Lower lobe of right lung (tissue), 2 donors: ENCODE results near the gene CCDC33. TPM values are rescaled to one million over a fixed set of nuclear protein-coding genes. Genes with fewer than 3 reads are reported as not detected.

Experiments
- ATAC-seq, 2 donors: fragments of 200-7000 bp; cut with Tn5 transposase; one replicate each; pipeline ENCODE4 v1.9.1; 2020 to 2022; ENCODE audit warnings: mild to moderate bottlenecking in 2 of 2, moderate library complexity in 2 of 2
- DNase-seq: peaks from one replicate; pipeline ENCODE4 v3.0.0-alpha.2; 2020
- H3K27ac ChIP-seq: fragments of 200-600 bp; one replicate; pipeline ENCODE4 v1.8.0; 2022
- H3K27me3 ChIP-seq: fragments of 200-600 bp; one replicate; pipeline ENCODE4 v1.8.0; 2022; ENCODE audit warnings: low read depth
- H3K36me3 ChIP-seq: fragments of 200-600 bp; one replicate; pipeline ENCODE4 v1.8.0; 2022; ENCODE audit warnings: mild to moderate bottlenecking
- H3K4me1 ChIP-seq: fragments of 200-600 bp; one replicate; pipeline ENCODE4 v1.8.0; 2022
- H3K4me3 ChIP-seq: fragments of 200-600 bp; one replicate; pipeline ENCODE4 v1.8.0; 2022; ENCODE audit warnings: mild to moderate bottlenecking
- H3K9me3 ChIP-seq: fragments of 200-600 bp; one replicate; pipeline ENCODE4 v1.8.0; 2022
- CTCF ChIP-seq: fragments of 200-600 bp; IDR thresholded peaks from one replicate; pipeline ENCODE4 v1.8.0; 2022; ENCODE audit warnings: antibody characterized with exemption, mild to moderate bottlenecking
- intact Hi-C: fragments of 100-400 bp; cut with DNase I; formaldehyde crosslinking; loops from one replicate; pipeline ENCODE4 v1.11.0; 2022
- total RNA-seq: library from RNA; stranded (reverse); fragmentation: NEBNext Ultra II Directional; extraction: Animal tissue kit (Norgen Biotek cat#: 25700); gene quantifications from one replicate; pipeline ENCODE4 v1.2.1, GENCODE V29; 2021
- donor health status: DM: no; HTN: yes; CAD: no; lungs with severe emphysema.

CCDC33 gene
- total RNA-seq, 1 donor from 2014 or later: 5.9 TPM

- intact Hi-C loops: no loop called here
Measured at GRCh38 chr15:74205582-74205947, 30.6 kb upstream of the CCDC33 start.

DNA sequence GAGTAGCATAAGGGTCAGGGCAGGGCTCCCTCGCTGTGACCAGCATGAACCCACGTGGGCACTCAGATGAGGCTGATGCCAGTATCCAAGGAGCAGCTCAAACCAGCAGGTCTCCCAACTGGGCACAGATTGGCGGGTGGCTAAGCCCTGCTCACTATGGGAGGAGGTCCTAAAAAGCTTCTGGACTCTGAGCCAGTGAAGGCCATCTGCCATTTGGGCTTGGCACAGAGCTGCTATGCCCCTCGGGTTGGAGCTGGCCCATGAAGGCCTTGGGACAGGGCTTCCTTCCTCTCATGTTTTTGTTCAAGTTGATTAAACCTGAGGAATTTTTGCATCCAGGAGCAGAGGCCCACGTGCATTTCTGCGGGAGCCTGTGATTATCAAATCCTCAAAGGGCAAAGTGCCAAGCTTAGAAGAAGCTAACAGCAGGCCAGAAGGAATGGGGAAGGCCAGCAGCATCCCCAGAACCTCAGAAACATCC lies 29.3 kb upstream of the CCDC33 start:
- Histone ChIP-seq H3K27ac (no peak overlapping the region), H3K36me3 (no peaks in the 10 kb centered on the region), H3K4me1 (no peaks in the 10 kb centered on the region), H3K27me3 (no peaks in the 10 kb centered on the region), H3K4me3 (no peak overlapping the region), H3K9me3 (no peaks in the 10 kb centered on the region)
- DNase-seq (no peak), ATAC-seq (no peak)
- TF ChIP-seq CTCF: no peak
- intact Hi-C loops: no loop called here

More at GRCh38 chr15:74205582-74205947, 30.6 kb upstream of the CCDC33 start:
- H3K27ac ChIP-seq: no peak overlapping the region
- no peak overlapping the region for H3K4me3 ChIP-seq
- H3K27me3 ChIP-seq: no peaks in the 10 kb centered on the region
- no peaks in the 10 kb centered on the region for H3K4me1 ChIP-seq
- DNase-seq (no peak), ATAC-seq (no peak)
- no peaks in the 10 kb centered on the region for H3K9me3 ChIP-seq
- no peaks in the 10 kb centered on the region for H3K36me3 ChIP-seq
- no peak for TF ChIP-seq CTCF

DNA sequence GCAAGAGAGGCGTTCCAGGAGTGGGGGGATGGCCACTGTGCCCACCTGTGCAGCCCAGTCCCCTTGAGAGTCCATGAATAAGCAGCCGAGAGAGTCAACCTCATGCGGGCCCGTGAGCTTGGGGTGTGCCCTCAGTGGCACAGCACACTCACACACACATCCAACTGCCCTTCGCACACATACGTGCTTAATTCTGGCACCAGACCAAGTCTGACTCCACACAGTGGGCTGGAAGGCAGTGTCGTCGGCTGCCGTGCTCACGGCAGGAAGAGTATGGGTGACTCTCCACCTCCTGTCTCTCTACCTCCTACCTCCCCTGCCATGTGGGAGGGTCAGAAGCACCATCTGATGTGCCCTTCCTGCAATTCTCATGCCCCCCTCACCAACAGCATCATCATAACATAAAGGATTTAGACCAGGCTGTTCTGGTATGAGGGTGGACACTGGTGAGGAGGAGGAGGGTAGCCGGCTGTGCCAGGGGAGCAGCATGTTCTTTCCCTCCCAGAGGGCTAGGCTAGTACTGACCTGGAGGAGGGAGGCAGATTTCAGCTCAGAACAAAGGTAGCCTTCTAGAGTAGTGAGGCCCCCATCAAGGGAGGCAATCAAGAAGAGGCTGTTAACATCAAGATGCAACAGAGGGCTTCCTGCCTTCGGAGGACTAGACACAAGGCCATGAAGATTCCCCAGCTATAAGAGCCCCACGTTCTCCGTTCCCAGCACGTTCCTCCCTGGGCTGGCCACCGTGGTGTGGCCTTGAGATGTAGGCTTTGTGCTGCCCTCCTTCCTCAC lies 28.3 kb upstream of the CCDC33 start:
- Histone ChIP-seq H3K27ac (no peak overlapping the region), H3K4me1 (no peaks in the 10 kb centered on the region), H3K36me3 (no peaks in the 10 kb centered on the region), H3K4me3 (no peak overlapping the region), H3K9me3 (no peaks in the 10 kb centered on the region), H3K27me3 (no peaks in the 10 kb centered on the region)
- DNase-seq: no peak
- ATAC-seq: no peak
- TF ChIP-seq CTCF: no peak
- intact Hi-C loops: no loop called here

DNA sequence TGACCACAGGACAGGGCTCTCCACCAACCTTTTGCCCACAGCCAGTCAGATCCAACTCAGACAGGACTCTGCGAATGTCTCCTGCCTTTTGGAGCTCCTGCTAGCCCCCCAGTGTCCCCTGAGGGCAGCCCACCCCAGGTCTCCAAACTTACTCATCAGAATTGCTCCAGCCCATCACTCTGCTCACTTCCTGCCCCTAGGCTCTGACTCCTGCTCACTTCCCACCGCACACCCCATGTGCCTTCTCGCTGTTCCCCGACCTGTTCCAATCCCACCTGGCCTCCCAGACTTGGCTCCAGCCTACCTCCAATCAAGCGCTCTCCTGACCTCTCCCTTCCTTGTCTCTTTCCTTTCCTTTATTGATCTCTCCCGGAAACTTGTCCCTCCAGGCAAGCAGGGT lies 27.6 kb upstream of the CCDC33 start:
- H3K27me3 ChIP-seq: no peaks in the 10 kb centered on the region
- ATAC-seq (no peak), DNase-seq (no peak)
- intact Hi-C loops: no loop called here
- H3K27ac ChIP-seq: no peak overlapping the region
- no peaks in the 10 kb centered on the region for H3K4me1 ChIP-seq
- H3K36me3 ChIP-seq: no peaks in the 10 kb centered on the region
- no peak overlapping the region for H3K4me3 ChIP-seq
- no peaks in the 10 kb centered on the region for H3K9me3 ChIP-seq
- TF ChIP-seq CTCF: no peak

DNA sequence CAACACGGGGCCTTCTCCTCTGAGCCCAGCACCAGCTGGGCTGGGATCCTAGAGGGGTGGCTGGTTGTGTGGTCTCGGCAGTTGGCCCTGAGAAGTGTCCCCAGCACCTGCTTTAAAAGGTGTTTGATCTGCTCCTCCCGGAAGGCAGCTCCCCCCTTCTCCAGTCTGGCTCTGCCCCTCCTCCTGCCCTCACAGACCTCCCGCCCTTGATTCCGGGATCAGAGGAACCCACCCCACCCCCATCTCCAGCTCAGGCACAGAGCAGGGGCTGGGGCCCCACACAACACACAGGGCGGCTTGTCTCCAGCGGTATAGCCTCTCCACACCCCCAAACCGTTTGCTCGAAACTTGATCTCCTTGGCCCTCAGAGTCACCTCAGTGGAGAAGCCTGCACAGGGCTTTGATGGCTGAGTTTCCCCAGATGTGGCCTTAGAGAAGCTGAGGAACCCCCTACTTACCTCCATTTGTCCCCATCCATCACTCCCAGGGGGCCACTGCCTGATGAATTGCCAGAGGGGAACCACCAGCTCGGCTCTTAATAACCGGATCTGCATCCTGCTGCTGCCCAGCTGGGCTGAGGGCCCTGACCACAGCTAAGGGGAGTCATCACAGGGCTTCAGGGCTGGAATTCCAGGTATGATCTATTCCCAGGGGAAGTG lies 27.1 kb upstream of the CCDC33 start:
- no peak for DNase-seq
- H3K36me3 ChIP-seq: no peaks in the 10 kb centered on the region
- H3K27me3 ChIP-seq: peaks cover under 1% of the 10 kb centered on the region
- H3K9me3 ChIP-seq: no peaks in the 10 kb centered on the region
- intact Hi-C loops: no loop called here
- no peaks in the 10 kb centered on the region for H3K4me1 ChIP-seq
- no peak overlapping the region for H3K4me3 ChIP-seq
- ATAC-seq: no peak
- no peak for TF ChIP-seq CTCF
- no peak overlapping the region for H3K27ac ChIP-seq
